Mesenchymal stem cell (in vitro differentiated cells and primary cell): ENCODE data around the gene SGTA.

ENCODE experiments used
- DNase-seq: peaks from one replicate; pipeline ENCODE4 v3.0.0-alpha.2; 2013
- H2AFZ ChIP-seq: one replicate; pipeline ENCODE4 v1.6.1; 2013; ENCODE audit warnings: low read depth, mild to moderate bottlenecking, control low read depth, inconsistent platforms, low read length, moderate library complexity
- H2AK5ac ChIP-seq: 2 replicates; pipeline ENCODE4 v1.6.1; 2013; ENCODE audit warnings: low read length, moderate library complexity, mild to moderate bottlenecking, inconsistent platforms; ENCODE audit not compliant: severe bottlenecking
- H2BK120ac ChIP-seq: one replicate; pipeline ENCODE4 v1.6.1; 2013; ENCODE audit warnings: low read depth, mild to moderate bottlenecking, inconsistent platforms, low read length, moderate library complexity
- H2BK12ac ChIP-seq, 2 experiments: one replicate each; pipeline ENCODE4 v1.6.1; 2013; ENCODE audit warnings: inconsistent platforms in 2 of 2, low read length in 2 of 2, mild to moderate bottlenecking in 2 of 2, moderate library complexity in 2 of 2, control low read depth in 1 of 2
- H2BK15ac ChIP-seq: one replicate; pipeline ENCODE4 v1.6.1; 2013; ENCODE audit warnings: mild to moderate bottlenecking, low read depth, inconsistent platforms; ENCODE audit not compliant: poor library complexity, severe bottlenecking
- H2BK5ac ChIP-seq: 2 replicates; pipeline ENCODE4 v1.6.1; 2013; ENCODE audit warnings: low read depth, mild to moderate bottlenecking, low read length, control low read depth, inconsistent platforms; ENCODE audit not compliant: poor library complexity, severe bottlenecking
- H3K14ac ChIP-seq, 2 experiments: one replicate each; pipeline ENCODE4 v1.6.1; 2013; ENCODE audit warnings: inconsistent platforms in 2 of 2, low read length in 2 of 2, control low read depth in 1 of 2, mild to moderate bottlenecking in 1 of 2, moderate library complexity in 1 of 2
- H3K18ac ChIP-seq, 2 experiments: one replicate each; pipeline ENCODE4 v1.6.1; 2013; ENCODE audit warnings: inconsistent platforms in 2 of 2, low read length in 2 of 2, control low read depth in 1 of 2, low read depth in 1 of 2, mild to moderate bottlenecking in 1 of 2
- H3K23ac ChIP-seq, 2 experiments: one replicate each; pipeline ENCODE4 v1.6.1; 2013; ENCODE audit warnings: inconsistent platforms in 2 of 2, low read length in 2 of 2, mild to moderate bottlenecking in 2 of 2, moderate library complexity in 2 of 2, control low read depth in 1 of 2
- H3K27ac ChIP-seq: 2 replicates; pipeline ENCODE4 v1.5.1; 2013; ENCODE audit warnings: mild to moderate bottlenecking, moderate library complexity, low read length, control low read depth, inconsistent platforms; ENCODE audit not compliant: poor library complexity, severe bottlenecking
- H3K27me3 ChIP-seq, 2 experiments: 2 replicates each; pipeline versions ENCODE4 v1.6.1 to v1.7.0; 2013; ENCODE audit warnings: low read length in 2 of 2, mild to moderate bottlenecking in 2 of 2, moderate library complexity in 2 of 2, control low read depth in 1 of 2, inconsistent platforms in 1 of 2; ENCODE audit not compliant: control insufficient read depth in 1 of 2, insufficient read depth in 1 of 2
- H3K36me3 ChIP-seq, 2 experiments: 2 replicates each; pipeline versions ENCODE4 v1.6.1 to v1.7.0; 2013; ENCODE audit warnings: low read length in 2 of 2, control low read depth in 1 of 2, inconsistent platforms in 1 of 2, low read depth in 1 of 2, mild to moderate bottlenecking in 1 of 2; ENCODE audit not compliant: insufficient read depth in 2 of 2, control insufficient read depth in 1 of 2
- H3K4ac ChIP-seq, 2 experiments: one replicate each; pipeline ENCODE4 v1.6.1; 2013; ENCODE audit warnings: inconsistent platforms in 2 of 2, low read length in 2 of 2, mild to moderate bottlenecking in 2 of 2, moderate library complexity in 2 of 2, control low read depth in 1 of 2, low read depth in 1 of 2
- H3K4me1 ChIP-seq: 2 replicates; pipeline ENCODE4 v1.6.1; 2013; ENCODE audit warnings: low read depth, low read length, control low read depth; ENCODE audit not compliant: control insufficient read depth, insufficient read depth
- H3K4me2 ChIP-seq: 2 replicates; pipeline ENCODE4 v1.6.1; 2013; ENCODE audit warnings: low read length, mild to moderate bottlenecking, inconsistent platforms; ENCODE audit not compliant: poor library complexity, severe bottlenecking
- H3K4me3 ChIP-seq, 2 experiments: 2 replicates each; pipeline versions ENCODE4 v1.5.1 to v1.7.0; 2013; ENCODE audit warnings: low read length in 2 of 2, mild to moderate bottlenecking in 2 of 2, control low read depth in 1 of 2, low read depth in 1 of 2; ENCODE audit not compliant: insufficient read depth in 1 of 2
- H3K79me1 ChIP-seq: replicated peaks from 2 replicates; pipeline ENCODE4 v1.6.1; 2013; ENCODE audit warnings: mild to moderate bottlenecking, control low read depth, low read length, inconsistent platforms; ENCODE audit not compliant: poor library complexity, severe bottlenecking
- H3K9ac ChIP-seq: 2 replicates; pipeline ENCODE4 v1.7.0; 2013; ENCODE audit warnings: mild to moderate bottlenecking, low read length, moderate library complexity
- H3K9me3 ChIP-seq: 2 replicates; pipeline ENCODE4 v1.7.0; 2013; ENCODE audit warnings: mild to moderate bottlenecking, low read length; ENCODE audit not compliant: control insufficient read depth
- H4K8ac ChIP-seq: one replicate; pipeline ENCODE4 v1.6.1; 2013; ENCODE audit warnings: inconsistent platforms, mild to moderate bottlenecking, low read length, moderate library complexity
- H4K91ac ChIP-seq: one replicate; pipeline ENCODE4 v1.6.1; 2013; ENCODE audit warnings: mild to moderate bottlenecking, low read length, inconsistent platforms
- WGBS: methylation state at CpG from one replicate; pipeline ENCODE4 v1.1.7; 2013; ENCODE audit warnings: mixed read lengths; 5-methylcytosine and 5-hydroxymethylcytosine counted together

The SGTA gene

GRCh38 chr19:2783781-2784145 is 690 bp upstream of the SGTA start:
- H2AFZ ChIP-seq: no peak overlapping the region
- H3K4me3 ChIP-seq: peak overlapping the region in 1 of 2 experiments; percentile 99
- 86% methylated on average over 6 of the region's 7 CpGs for WGBS

GRCh38 chr19:2782329-2782935 is 641 bp downstream of the SGTA start:
- H3K27ac ChIP-seq: no peak overlapping the region
- 4% methylated on average over 24 of the region's 24 CpGs for whole genome bisulfite sequencing
- H4K91ac ChIP-seq: peak overlapping the region; percentile 0
- H3K9me3 ChIP-seq: no peaks in the 10 kb centered on the region
- H3K4me2 ChIP-seq: peak overlapping the region; percentile 85
- H2BK15ac ChIP-seq: no peak overlapping the region
- H2BK5ac ChIP-seq: no peak overlapping the region
- H3K18ac ChIP-seq: peak overlapping the region; percentile 3 to 94
- peaks cover 2 to 30% of the 10 kb centered on the region in 2 experiments for H3K36me3 ChIP-seq
- H2AK5ac ChIP-seq: no peak overlapping the region
- H2AFZ ChIP-seq: no peak overlapping the region
- H3K79me1 ChIP-seq: no peaks in the 10 kb centered on the region
- H3K14ac ChIP-seq: peak overlapping the region in 1 of 2 experiments; percentile 98
- peaks cover 22% of the 10 kb centered on the region for H3K4me1 ChIP-seq
- H2BK120ac ChIP-seq: no peak overlapping the region
- peak overlapping the region; percentile 88 to 99 for H3K4me3 ChIP-seq
- H3K23ac ChIP-seq: peak overlapping the region in 1 of 2 experiments; percentile 98
- peak overlapping the region; percentile 99 for H3K9ac ChIP-seq
- DNase-seq: peak; percentile 21
- H3K4ac ChIP-seq: peak overlapping the region; percentile 18 to 73
- H3K27me3 ChIP-seq: no peaks in the 10 kb centered on the region
- peak overlapping the region; percentile 47 for H4K8ac ChIP-seq
- peak overlapping the region in 1 of 2 experiments; percentile 67 for H2BK12ac ChIP-seq

More at GRCh38 chr19:2783781-2784145, 690 bp upstream of the SGTA start:
- Histone ChIP-seq H4K8ac (no peak overlapping the region), H2BK12ac (no peak overlapping the region), H2BK120ac (no peak overlapping the region), H4K91ac (no peak overlapping the region), H3K9me3 (no peaks in the 10 kb centered on the region), H3K14ac (no peak overlapping the region), H3K4me1 (peaks cover 21% of the 10 kb centered on the region), H3K4ac (no peak overlapping the region), H3K18ac (no peak overlapping the region), H2BK15ac (no peak overlapping the region), H2BK5ac (no peak overlapping the region), H3K9ac (peak overlapping the region; percentile 66), H3K23ac (no peak overlapping the region), H3K36me3 (peaks cover 0 to 24% of the 10 kb centered on the region in 2 experiments), H3K79me1 (peaks cover 4% of the 10 kb centered on the region), H3K27ac (peak overlapping the region; percentile 77), H2AK5ac (no peak overlapping the region), H3K4me2 (peak overlapping the region; percentile 76), H3K27me3 (no peaks in the 10 kb centered on the region)
- no peak for DNase-seq

GRCh38 chr19:2780284-2780683 is 2.8 kb downstream of the SGTA start:
- no peak overlapping the region for H3K4ac ChIP-seq
- H3K36me3 ChIP-seq: peaks cover 4 to 42% of the 10 kb centered on the region in 2 experiments
- peaks cover 22% of the 10 kb centered on the region for H3K4me1 ChIP-seq
- no peak overlapping the region for H3K23ac ChIP-seq
- no peaks in the 10 kb centered on the region for H3K9me3 ChIP-seq
- H4K8ac ChIP-seq: no peak overlapping the region
- H3K27ac ChIP-seq: no peak overlapping the region
- H2AFZ ChIP-seq: no peak overlapping the region
- no peak overlapping the region for H3K4me2 ChIP-seq
- H3K18ac ChIP-seq: no peak overlapping the region
- 94% methylated on average over 7 of the region's 7 CpGs for WGBS
- H3K9ac ChIP-seq: peak overlapping the region; percentile 99
- H3K27me3 ChIP-seq: no peaks in the 10 kb centered on the region
- no peak overlapping the region for H2BK5ac ChIP-seq
- no peak for DNase-seq
- no peaks in the 10 kb centered on the region for H3K79me1 ChIP-seq
- H2BK12ac ChIP-seq: no peak overlapping the region
- H2BK15ac ChIP-seq: no peak overlapping the region
- H3K4me3 ChIP-seq: no peak overlapping the region
- no peak overlapping the region for H3K14ac ChIP-seq
- no peak overlapping the region for H2AK5ac ChIP-seq
- H2BK120ac ChIP-seq: no peak overlapping the region
- H4K91ac ChIP-seq: no peak overlapping the region

- Histone ChIP-seq H3K4me2 (no peak overlapping the region), H4K8ac (no peak overlapping the region), H2BK120ac (no peak overlapping the region), H3K18ac (no peak overlapping the region), H2AK5ac (no peak overlapping the region), H4K91ac (no peak overlapping the region), H3K23ac (no peak overlapping the region), H3K4me3 (no peak overlapping the region), H3K9me3 (no peaks in the 10 kb centered on the region), H2BK12ac (no peak overlapping the region), H3K14ac (no peak overlapping the region), H3K27ac (no peak overlapping the region), H2BK5ac (no peak overlapping the region), H3K79me1 (no peaks in the 10 kb centered on the region), H3K4me1 (peaks cover 27% of the 10 kb centered on the region), H3K4ac (no peak overlapping the region), H3K9ac (peak overlapping the region; percentile 53), H2AFZ (no peak overlapping the region), H2BK15ac (no peak overlapping the region), H3K36me3 (peaks cover 4 to 50% of the 10 kb centered on the region in 2 experiments), H3K27me3 (no peaks in the 10 kb centered on the region)
- no peak for DNase-seq
- 93% methylated on average over 14 of the region's 14 CpGs for WGBS
These were observed 3.8 kb downstream of the SGTA start for GRCh38 chr19:2779121-2779740.
